WI38 (cell line): Measurements from ENCODE around the gene TIMP4.

Experiments
- H3K4me3 ChIP-seq: 2 replicates; pipeline ENCODE4 v1.5.1; 2011; ENCODE audit warnings: low read depth, mild to moderate bottlenecking, control low read depth, low read length
- TF ChIP-seq, protein P1 (sequence below): IDR thresholded peaks from 2 replicates; pipeline ENCODE4 v1.5.1; 2012; ENCODE audit warnings: low read depth, mild to moderate bottlenecking, control low read depth, low read length

Gene TIMP4

GRCh38 chr3:12120374-12121140, 38.2 kb downstream of the TIMP4 start:
- TF ChIP-seq, protein P1, sequence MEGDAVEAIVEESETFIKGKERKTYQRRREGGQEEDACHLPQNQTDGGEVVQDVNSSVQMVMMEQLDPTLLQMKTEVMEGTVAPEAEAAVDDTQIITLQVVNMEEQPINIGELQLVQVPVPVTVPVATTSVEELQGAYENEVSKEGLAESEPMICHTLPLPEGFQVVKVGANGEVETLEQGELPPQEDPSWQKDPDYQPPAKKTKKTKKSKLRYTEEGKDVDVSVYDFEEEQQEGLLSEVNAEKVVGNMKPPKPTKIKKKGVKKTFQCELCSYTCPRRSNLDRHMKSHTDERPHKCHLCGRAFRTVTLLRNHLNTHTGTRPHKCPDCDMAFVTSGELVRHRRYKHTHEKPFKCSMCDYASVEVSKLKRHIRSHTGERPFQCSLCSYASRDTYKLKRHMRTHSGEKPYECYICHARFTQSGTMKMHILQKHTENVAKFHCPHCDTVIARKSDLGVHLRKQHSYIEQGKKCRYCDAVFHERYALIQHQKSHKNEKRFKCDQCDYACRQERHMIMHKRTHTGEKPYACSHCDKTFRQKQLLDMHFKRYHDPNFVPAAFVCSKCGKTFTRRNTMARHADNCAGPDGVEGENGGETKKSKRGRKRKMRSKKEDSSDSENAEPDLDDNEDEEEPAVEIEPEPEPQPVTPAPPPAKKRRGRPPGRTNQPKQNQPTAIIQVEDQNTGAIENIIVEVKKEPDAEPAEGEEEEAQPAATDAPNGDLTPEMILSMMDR = no peak
- no peak overlapping the region for H3K4me3 ChIP-seq

DNA sequence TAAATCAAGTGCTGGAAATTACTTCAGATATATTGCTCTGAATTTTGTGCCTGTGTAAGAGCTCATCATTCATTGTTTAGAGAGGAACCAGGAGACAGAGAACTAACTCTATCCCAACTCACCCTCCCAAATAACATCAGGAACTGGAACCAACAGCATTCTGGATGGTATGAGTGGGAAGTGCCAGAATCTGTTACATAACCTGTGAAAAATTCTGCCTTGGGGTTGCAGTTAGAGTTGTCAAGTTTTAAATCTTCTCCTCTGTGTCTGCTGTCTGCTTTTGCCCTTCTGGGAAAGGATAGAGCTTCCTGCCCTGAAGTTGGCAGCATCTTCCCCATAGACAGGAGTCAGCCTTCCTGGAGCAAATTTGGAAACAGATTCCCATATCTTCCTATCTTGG, 41.2 kb downstream of the TIMP4 start:
- H3K4me3 ChIP-seq = no peak overlapping the region
- TF ChIP-seq, protein P1 = no peak

DNA sequence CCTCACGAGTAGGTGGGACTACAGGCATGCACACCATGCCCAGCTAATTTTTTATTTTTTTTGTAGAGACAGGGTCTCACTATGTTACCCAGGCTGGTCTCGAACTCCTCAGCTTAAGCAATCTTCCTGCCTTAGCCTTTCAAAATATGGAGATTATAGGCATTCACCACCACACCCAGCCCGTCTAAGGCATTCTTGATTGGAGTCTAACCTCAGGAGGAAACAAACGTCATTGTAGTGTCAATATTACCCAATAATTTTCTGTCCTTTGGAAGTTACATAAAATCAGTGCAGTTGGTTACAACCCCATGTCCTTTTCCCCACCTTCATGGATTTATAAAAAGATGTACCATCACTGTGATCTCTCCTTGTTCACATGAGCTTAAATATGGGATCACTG, 41.8 kb downstream of the TIMP4 start:
- H3K4me3 ChIP-seq = no peak overlapping the region
- TF ChIP-seq, protein P1 = no peak

GRCh38 chr3:12115849-12116248, 42.9 kb downstream of the TIMP4 start:
- H3K4me3 ChIP-seq = no peak overlapping the region
- TF ChIP-seq, protein P1 = no peak

GRCh38 chr3:12115104-12115503, 43.6 kb downstream of the TIMP4 start:
- no peak overlapping the region for H3K4me3 ChIP-seq
- TF ChIP-seq, protein P1 = no peak

GRCh38 chr3:12114251-12114650, 44.5 kb downstream of the TIMP4 start:
- TF ChIP-seq, protein P1 = no peak
- no peak overlapping the region for H3K4me3 ChIP-seq

GRCh38 chr3:12107071-12107713, 51.5 kb downstream of the TIMP4 start:
- no peak overlapping the region for H3K4me3 ChIP-seq
- TF ChIP-seq, protein P1 = no peak
